H1 (cell line): Measurements from ENCODE around the gene GBA2. TPM values are rescaled to one million over a fixed set of nuclear protein-coding genes. Genes with fewer than 3 reads are reported as not detected.

Source experiments
- CTCF ChIA-PET: fragments of 300-600 bp; sonication (Branson Sonifier 250); formaldehyde crosslinking; loops from one replicate; lab custom pipeline; 2021; ENCODE audit not compliant: partially characterized antibody; lab: Charles Lee
- POLR2A ChIA-PET: fragments of 300-600 bp; sonication (Branson Sonifier 250); formaldehyde crosslinking; loops from one replicate; lab custom pipeline; 2021; ENCODE audit warnings: inconsistent platforms; ENCODE audit not compliant: partially characterized antibody; lab: Charles Lee
- DNase-seq, 2 experiments: peaks; one replicate each; pipeline versions ENCODE4 v3.0.0 to v3.0.0-alpha.2; 2010 to 2022; ENCODE audit warnings: low spot score in 2 of 2, low read depth in 1 of 2, mixed read lengths in 1 of 2
- FAIRE-seq: peaks from 2 replicates; lab custom pipeline; 2011; peaks lifted over from hg19 to GRCh38; lab: Jason Lieb, UNC
- H2AFZ ChIP-seq: 2 replicates; pipeline ENCODE4 v1.8.1; 2012; ENCODE audit warnings: low read length, inconsistent platforms
- H2AK5ac ChIP-seq: 2 replicates; pipeline ENCODE4 v1.6.1; 2013; ENCODE audit warnings: low read depth, low read length
- H2BK120ac ChIP-seq: replicated peaks from 2 replicates; pipeline ENCODE3; 2013; ENCODE audit warnings: low read depth, low read length, inconsistent platforms
- H2BK12ac ChIP-seq: 2 replicates; pipeline ENCODE4 v1.6.1; 2013; ENCODE audit warnings: low read depth, low read length
- H2BK15ac ChIP-seq: 2 replicates; pipeline ENCODE4 v1.6.1; 2013; ENCODE audit warnings: low read length
- H2BK20ac ChIP-seq: 2 replicates; pipeline ENCODE4 v1.6.1; 2013; ENCODE audit warnings: low read length
- H2BK5ac ChIP-seq: 2 replicates; pipeline ENCODE4 v1.6.1; 2013; ENCODE audit warnings: low read depth, low read length
- H3K14ac ChIP-seq: 2 replicates; pipeline ENCODE4 v1.6.1; 2013; ENCODE audit warnings: inconsistent platforms; ENCODE audit not compliant: insufficient read length
- H3K18ac ChIP-seq: 2 replicates; pipeline ENCODE4 v1.6.1; 2013; ENCODE audit warnings: low read length; ENCODE audit errors: extremely low read depth
- H3K23ac ChIP-seq: 2 replicates; pipeline ENCODE4 v1.6.1; 2013; ENCODE audit warnings: inconsistent platforms; ENCODE audit not compliant: insufficient read length
- H3K23me2 ChIP-seq: 2 replicates; pipeline ENCODE4 v1.6.1; 2013; ENCODE audit warnings: low read depth, low read length
- H3K27ac ChIP-seq: 2 replicates; pipeline ENCODE4 v1.6.1; 2011; ENCODE audit warnings: low read depth, low read length, inconsistent platforms
- H3K27me3 ChIP-seq, 4 experiments: replicated peaks in 1 of 4; 1 replicate in 1 of 4; 2 replicates in 3 of 4; pipeline versions ENCODE4 v1.6.1 to v1.8.1; 2011 to 2013; ENCODE audit warnings: low read length in 3 of 4, mild to moderate bottlenecking in 3 of 4, inconsistent platforms in 2 of 4, mixed read lengths in 2 of 4, moderate library complexity in 1 of 4; ENCODE audit not compliant: control insufficient read depth in 3 of 4, insufficient read depth in 3 of 4; ENCODE audit errors: extremely low read depth in 1 of 4
- H3K36me3 ChIP-seq, 4 experiments: 2 replicates each; pipeline versions ENCODE4 v1.6.1 to v1.8.1; 2011 to 2013; ENCODE audit warnings: mild to moderate bottlenecking in 4 of 4, low read length in 3 of 4, moderate library complexity in 2 of 4, control low read depth in 1 of 4, inconsistent platforms in 1 of 4; ENCODE audit not compliant: insufficient read depth in 4 of 4, control insufficient read depth in 2 of 4
- H3K4ac ChIP-seq: replicated peaks from 2 replicates; pipeline ENCODE3; 2013; ENCODE audit warnings: low read length, low read depth, mixed read lengths, inconsistent platforms; ENCODE audit not compliant: insufficient read length
- H3K4me1 ChIP-seq, 4 experiments: replicated peaks in 1 of 4; 1 replicate in 1 of 4; 2 replicates in 3 of 4; pipeline versions ENCODE4 v1.6.1 to v1.8.1; 2011 to 2013; ENCODE audit warnings: low read length in 3 of 4, inconsistent platforms in 2 of 4, mixed read lengths in 1 of 4; ENCODE audit not compliant: insufficient read depth in 4 of 4, control insufficient read depth in 3 of 4
- H3K4me2 ChIP-seq, 2 experiments: 2 replicates each; pipeline versions ENCODE4 v1.6.1 to v1.8.1; 2011 to 2013; ENCODE audit warnings: low read depth in 2 of 2, low read length in 2 of 2, control low read depth in 1 of 2, inconsistent platforms in 1 of 2, mild to moderate bottlenecking in 1 of 2; ENCODE audit not compliant: insufficient read depth in 1 of 2
- H3K4me3 ChIP-seq, 4 experiments: fragments of 200-600, 300-600 bp in 1 of 4; sonication (generic), shearing (Covaris generic), sonication (Bioruptor Twin) in 1 of 4; 2 replicates each; pipeline versions ENCODE4 v1.5.1 to v1.8.1; 2011 to 2016; ENCODE audit warnings: low read length in 4 of 4, low read depth in 3 of 4, control low read depth in 2 of 4, inconsistent platforms in 2 of 4, mild to moderate bottlenecking in 2 of 4, mixed read lengths in 1 of 4, moderate library complexity in 1 of 4; ENCODE audit not compliant: insufficient read depth in 2 of 4; ENCODE audit errors: extremely low read depth in 1 of 4
- H3K56ac ChIP-seq: replicated peaks from 2 replicates; pipeline ENCODE3; 2013; ENCODE audit warnings: low read depth, mild to moderate bottlenecking, mixed read lengths, low read length, inconsistent platforms; ENCODE audit not compliant: insufficient read length
- H3K79me1 ChIP-seq: 2 replicates; pipeline ENCODE4 v1.6.1; 2013; ENCODE audit warnings: low read depth, low read length, control low read depth
- H3K79me2 ChIP-seq, 2 experiments: 2 replicates each; pipeline versions ENCODE4 v1.6.1 to v1.8.1; 2012 to 2013; ENCODE audit warnings: low read length in 2 of 2, mild to moderate bottlenecking in 2 of 2, inconsistent platforms in 1 of 2; ENCODE audit not compliant: insufficient read depth in 2 of 2, control insufficient read depth in 1 of 2
- H3K9ac ChIP-seq, 4 experiments: replicated peaks in 1 of 4; 1 replicate in 1 of 4; 2 replicates in 3 of 4; pipeline versions ENCODE4 v1.6.1 to v1.8.1; 2011 to 2013; ENCODE audit warnings: low read depth in 3 of 4, low read length in 3 of 4, control low read depth in 2 of 4, mild to moderate bottlenecking in 2 of 4, moderate library complexity in 2 of 4, inconsistent platforms in 1 of 4; ENCODE audit errors: extremely low read depth in 1 of 4
- H3K9me3 ChIP-seq, 2 experiments: 2 replicates each; pipeline versions ENCODE4 v1.6.1 to v1.8.1; 2012 to 2013; ENCODE audit warnings: mild to moderate bottlenecking in 2 of 2, moderate library complexity in 2 of 2, control low read depth in 1 of 2, inconsistent platforms in 1 of 2, low read depth in 1 of 2, low read length in 1 of 2, mixed read lengths in 1 of 2; ENCODE audit not compliant: insufficient read depth in 2 of 2
- H4K20me1 ChIP-seq, 2 experiments: replicated peaks in 1 of 2; 2 replicates each; pipeline versions ENCODE3 to v1.8.1; 2011 to 2013; ENCODE audit warnings: inconsistent platforms in 2 of 2, low read length in 2 of 2, mild to moderate bottlenecking in 1 of 2; ENCODE audit not compliant: insufficient read depth in 2 of 2, control insufficient read depth in 1 of 2
- H4K5ac ChIP-seq: 2 replicates; pipeline ENCODE4 v1.6.1; 2013; ENCODE audit warnings: low read length, low read depth, mixed read lengths, inconsistent platforms; ENCODE audit not compliant: insufficient read length
- H4K8ac ChIP-seq: 2 replicates; pipeline ENCODE4 v1.8.0; 2013; ENCODE audit warnings: mild to moderate bottlenecking, moderate library complexity, low read length, inconsistent platforms; ENCODE audit not compliant: insufficient read depth; ENCODE audit errors: extremely low read depth
- H4K91ac ChIP-seq: replicated peaks from 2 replicates; pipeline ENCODE3; 2013; ENCODE audit warnings: low read length, mixed read lengths, inconsistent platforms; ENCODE audit not compliant: insufficient read length
- ATF2 ChIP-seq: IDR thresholded peaks from 2 replicates; pipeline ENCODE4 v1.6.1; 2012; ENCODE audit warnings: low read length, inconsistent platforms
- ATF3 ChIP-seq: IDR thresholded peaks from 2 replicates; pipeline ENCODE4 v1.6.1; 2011; ENCODE audit warnings: low read depth, mild to moderate bottlenecking, low read length; ENCODE audit not compliant: insufficient read depth
- CBX5 ChIP-seq: fragments of 300-800, 300-1000 bp; sonication (generic); IDR thresholded peaks from 2 replicates; pipeline ENCODE4 v1.7.1; 2016; ENCODE audit warnings: antibody characterized with exemption, low read length, low read depth
- CBX8 ChIP-seq: fragments of 300-800, 300-1000 bp; sonication (generic); IDR thresholded peaks from 2 replicates; pipeline ENCODE4 v1.7.1; 2016; ENCODE audit warnings: low read depth, low read length, borderline replicate concordance
- CEBPB ChIP-seq: IDR thresholded peaks from 2 replicates; pipeline ENCODE4 v1.6.1; 2012; ENCODE audit warnings: low read depth, low read length
- CHD2 ChIP-seq: IDR thresholded peaks from 2 replicates; pipeline ENCODE4 v1.6.1; 2012; ENCODE audit warnings: low read length, improper control_type of control experiment
- EZH2 ChIP-seq: fragments of 200-600 bp; sonication (generic); IDR thresholded peaks from 2 replicates; pipeline ENCODE4 v1.7.1; 2012; ENCODE audit warnings: low read depth, mild to moderate bottlenecking, moderate library complexity, low read length, inconsistent platforms; ENCODE audit not compliant: severe bottlenecking
- GTF2F1 ChIP-seq: IDR thresholded peaks from 2 replicates; pipeline ENCODE4 v1.6.1; 2012; ENCODE audit warnings: low read depth, low read length, improper control_type of control experiment, borderline replicate concordance
- JUN ChIP-seq: IDR thresholded peaks from 2 replicates; pipeline ENCODE4 v1.6.1; 2011; ENCODE audit warnings: low read depth, mild to moderate bottlenecking, improper control_type of control experiment, low read length
- KDM4A ChIP-seq: IDR thresholded peaks from one replicate; pipeline ENCODE4 v1.7.1; 2012; ENCODE audit warnings: low read depth, mild to moderate bottlenecking, moderate library complexity, low read length, inconsistent platforms; ENCODE audit not compliant: severe bottlenecking
- SUZ12 ChIP-seq: fragments of 200-600 bp; sonication (generic); IDR thresholded peaks from 2 replicates; pipeline ENCODE4 v1.6.1; 2012; ENCODE audit warnings: mild to moderate bottlenecking, inconsistent platforms, low read length, moderate library complexity, mixed read lengths
- ZNF274 ChIP-seq: IDR thresholded peaks from 2 replicates; pipeline ENCODE4 v1.7.0; 2012; ENCODE audit warnings: low read length, borderline replicate concordance; ENCODE audit errors: extremely low read depth
- WGBS, 2 experiments: shearing (Covaris generic) in 1 of 2; methylation state at CpG; one replicate each; pipeline versions ENCODE4 v1.1.6 to v1.1.7; 2013 to 2015; ENCODE audit warnings: low lambda C conversion rate in 2 of 2, mixed read lengths in 2 of 2, inconsistent platforms in 1 of 2, low coverage in 1 of 2, missing lambda C conversion rate in 1 of 2; ENCODE audit not compliant: insufficient replicate concordance in 2 of 2, insufficient coverage in 1 of 2, insufficient read length in 1 of 2; ENCODE audit errors: extremely low coverage in 1 of 2, missing lambda C conversion rate in 1 of 2; 5-methylcytosine and 5-hydroxymethylcytosine counted together
- polyA plus RNA-seq, 7 experiments: library from polyadenylated mRNA; depleted of rRNA in 3 of 7; stranded (reverse) in 5 of 7; unstranded in 2 of 7; fragments of >200 nt in 5 of 7; fragments of 200-250 nt in 2 of 7; gene quantifications; 1 replicate in 5 of 7; 2 replicates in 1 of 7; 4 replicates in 1 of 7; pipeline versions ENCODE4 v1.2.1 to v1.2.3, GENCODE V29; 2011 to 2013; ENCODE audit warnings: missing spikeins in 2 of 7, mixed read lengths in 2 of 7
- total RNA-seq: library from RNA; stranded (reverse); fragmentation: NEBNext Ultra II Directional; extraction: Animal tissue kit (Norgen Biotek cat#: 25700); gene quantifications from 2 replicates; pipeline ENCODE4 v1.2.1, GENCODE V29; 2021

GBA2 gene
- total and polyA plus RNA-seq, 2 of the 8 experiments (the other 6 are each of a cell fraction or from before 2014, with no cell fraction given): 64.2 to 71.9 TPM

GRCh38 chr9:35776018-35776417 is 27.0 kb upstream of the GBA2 start:
- Histone ChIP-seq H2AK5ac (no peak overlapping the region), H2BK5ac (no peak overlapping the region), H3K56ac (no peak overlapping the region), H3K79me2 (no peaks in the 10 kb centered on the region), H3K9ac (no peak overlapping the region), H4K5ac (no peak overlapping the region), H4K91ac (no peak overlapping the region), H4K8ac (no peak overlapping the region), H4K20me1 (no peaks in the 10 kb centered on the region), H3K27ac (no peak overlapping the region), H3K4ac (no peak overlapping the region), H3K18ac (no peak overlapping the region), H3K23ac (no peak overlapping the region), H3K36me3 (no peaks in the 10 kb centered on the region), H3K4me2 (no peak overlapping the region), H3K14ac (no peak overlapping the region), H3K79me1 (no peaks in the 10 kb centered on the region), H3K9me3 (no peaks in the 10 kb centered on the region), H3K23me2 (no peaks in the 10 kb centered on the region), H3K4me1 (peaks cover 0 to 6% (median 4%) of the 10 kb centered on the region in 4 experiments; a peak in 6 of 7 replicates), H2AFZ (no peak overlapping the region), H2BK12ac (no peak overlapping the region), H3K27me3 (no peaks in the 10 kb centered on the region), H3K4me3 (no peak overlapping the region), H2BK20ac (no peak overlapping the region), H2BK120ac (no peak overlapping the region), H2BK15ac (no peak overlapping the region)
- TF ChIP-seq CHD2: no peak
- no peak for TF ChIP-seq GTF2F1
- TF ChIP-seq CBX8: no peak
- no peak for TF ChIP-seq EZH2
- no peak for TF ChIP-seq SUZ12
- no peak for TF ChIP-seq KDM4A
- TF ChIP-seq ATF2: no peak
- TF ChIP-seq ATF3: no peak
- TF ChIP-seq CBX5: no peak
- TF ChIP-seq CEBPB: no peak
- no peak for TF ChIP-seq ZNF274
- no peak for TF ChIP-seq JUN
- WGBS, 2 experiments: 93% methylated on average over 4 of the region's 4 CpGs; no CpG with 5 or more reads in 1 of the 2 experiments
- ChIA-PET CTCF (interaction anchor here (1.0 to 3.8 kb wide), 11 partner anchors 13 to 106 kb away, joined by 3 to 29 read pairs (median 3); partner anchors contain the start of genes GBA2, HINT2 and RGP1), POLR2A (interaction anchor here (0.9 to 1.7 kb wide), 7 partner anchors 13 to 46 kb away, joined by 3 to 4 read pairs (median 3); partner anchors contain the start of genes CREB3 and TLN1)
- DNase-seq: no peak
- FAIRE-seq: no peak
